ENCODE measurements around the gene METTL23.

METTL23 gene

GRCh38 chr17:76726776-76727718 is at the start of gene METTL23:
TSS of gene METTL23 (plus strand) at chr17:76726839. CDS start at chr17:76729711, 2,872 bp downstream.
- peak; percentile 64 for DNase-seq

- DNase-seq, result no peak
Observed at GRCh38 chr17:76677406-76677805, 49.2 kb upstream of the METTL23 start.

- no peak for DNase-seq
Observed at GRCh38 chr17:76678330-76678729, 48.3 kb upstream of the METTL23 start.

GRCh38 chr17:76679239-76679638 is 47.4 kb upstream of the METTL23 start:
- no peak for DNase-seq

GRCh38 chr17:76681222-76682137 is 45.2 kb upstream of the METTL23 start:
- DNase-seq, result peak; percentile 66

GRCh38 chr17:76682296-76682695 is 44.3 kb upstream of the METTL23 start:
- no peak for DNase-seq

GRCh38 chr17:76683011-76683755 is 43.5 kb upstream of the METTL23 start:
- no peak for DNase-seq

- no peak for DNase-seq
Observed at GRCh38 chr17:76683921-76684745, 42.5 kb upstream of the METTL23 start.

- DNase-seq, result no peak
Observed at GRCh38 chr17:76684756-76685155, 41.9 kb upstream of the METTL23 start.

- DNase-seq, result no peak
Observed at GRCh38 chr17:76685366-76685765, 41.3 kb upstream of the METTL23 start.

GRCh38 chr17:76685846-76686245 is 40.8 kb upstream of the METTL23 start:
- no peak for DNase-seq

- DNase-seq, result no peak
Observed at GRCh38 chr17:76686538-76687297, 39.9 kb upstream of the METTL23 start.

- DNase-seq, result no peak
Observed at GRCh38 chr17:76687298-76688164, 39.1 kb upstream of the METTL23 start.

- DNase-seq, result no peak
Observed at GRCh38 chr17:76688165-76688622, 38.4 kb upstream of the METTL23 start.

- DNase-seq, result no peak
Observed at GRCh38 chr17:76689859-76690258, 36.8 kb upstream of the METTL23 start.

- DNase-seq, result no peak
Observed at GRCh38 chr17:76690596-76691280, 35.9 kb upstream of the METTL23 start.

- DNase-seq, result no peak
Observed at GRCh38 chr17:76691379-76692191, 35.1 kb upstream of the METTL23 start.

GRCh38 chr17:76695059-76695831 is 31.4 kb upstream of the METTL23 start:
- DNase-seq, result no peak
